HG02798 (cell line): ENCODE measurements around the gene SIT1.

Experiments
- ATAC-seq: cut with Tn5 transposase; IDR thresholded peaks from one replicate; pipeline ENCODE4 v1.9.1; 2021; ENCODE audit warnings: mild to moderate bottlenecking; ENCODE audit not compliant: unreplicated experiment, poor library complexity

SIT1 gene

DNA sequence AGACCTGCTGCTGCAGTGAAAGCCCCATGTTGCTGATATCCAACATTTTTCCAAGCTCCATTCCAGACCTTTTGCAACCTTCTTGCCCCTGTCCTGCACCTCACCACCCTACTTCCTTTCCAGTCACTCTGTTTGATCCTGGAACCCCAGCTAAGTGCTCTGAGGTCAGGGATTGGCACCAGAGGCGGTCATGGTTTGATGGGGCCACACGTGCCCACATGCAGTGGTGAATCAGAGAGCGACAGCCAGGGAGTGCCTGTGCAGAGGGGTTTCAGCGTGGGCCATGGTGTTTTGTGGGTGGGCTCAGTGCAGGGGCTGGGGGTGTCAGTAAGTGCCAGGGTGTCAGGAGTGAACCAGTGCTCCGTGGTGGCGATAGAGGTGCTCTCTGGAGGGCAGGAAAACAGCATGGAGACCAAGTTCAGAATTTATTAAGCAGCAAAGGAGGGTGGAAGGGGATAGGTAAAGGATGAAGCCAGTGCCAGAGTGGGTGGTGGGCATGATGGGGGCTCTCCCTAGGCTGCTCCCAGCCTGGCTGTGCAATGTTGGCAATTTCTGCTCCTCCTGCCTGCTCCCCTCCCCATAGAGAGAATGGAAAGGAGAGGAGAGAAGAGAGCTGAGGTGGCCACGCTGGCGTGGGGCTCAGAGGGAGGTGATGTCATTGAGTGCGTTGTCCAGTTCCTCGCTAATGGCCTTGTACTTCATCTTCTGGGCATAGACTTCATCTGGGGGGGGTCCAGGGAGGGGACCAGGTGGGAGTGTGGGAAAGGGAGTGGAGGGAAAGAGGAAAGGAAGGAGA is 32.0 kb upstream of the SIT1 start:
- ATAC-seq: no peak

DNA sequence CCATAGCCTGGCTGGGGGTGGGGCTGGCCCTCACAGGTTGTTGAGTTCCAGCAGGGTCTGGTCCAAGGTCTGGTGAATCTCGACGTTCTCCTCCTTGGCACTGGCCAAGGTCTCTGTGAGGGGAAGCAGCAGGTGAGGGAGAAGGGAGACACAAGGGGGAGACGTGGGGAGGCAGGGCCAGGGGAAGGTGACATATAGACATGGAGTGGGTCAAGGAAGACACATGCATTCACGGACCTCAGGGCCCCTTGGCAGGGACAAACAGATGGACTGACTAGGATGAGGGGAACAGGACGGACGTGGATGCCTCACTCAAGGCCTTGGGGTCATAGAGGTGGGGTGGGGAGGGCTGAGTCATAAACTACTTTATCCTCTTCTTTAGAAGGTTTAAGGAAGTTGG is 31.3 kb upstream of the SIT1 start:
- no peak for ATAC-seq

DNA sequence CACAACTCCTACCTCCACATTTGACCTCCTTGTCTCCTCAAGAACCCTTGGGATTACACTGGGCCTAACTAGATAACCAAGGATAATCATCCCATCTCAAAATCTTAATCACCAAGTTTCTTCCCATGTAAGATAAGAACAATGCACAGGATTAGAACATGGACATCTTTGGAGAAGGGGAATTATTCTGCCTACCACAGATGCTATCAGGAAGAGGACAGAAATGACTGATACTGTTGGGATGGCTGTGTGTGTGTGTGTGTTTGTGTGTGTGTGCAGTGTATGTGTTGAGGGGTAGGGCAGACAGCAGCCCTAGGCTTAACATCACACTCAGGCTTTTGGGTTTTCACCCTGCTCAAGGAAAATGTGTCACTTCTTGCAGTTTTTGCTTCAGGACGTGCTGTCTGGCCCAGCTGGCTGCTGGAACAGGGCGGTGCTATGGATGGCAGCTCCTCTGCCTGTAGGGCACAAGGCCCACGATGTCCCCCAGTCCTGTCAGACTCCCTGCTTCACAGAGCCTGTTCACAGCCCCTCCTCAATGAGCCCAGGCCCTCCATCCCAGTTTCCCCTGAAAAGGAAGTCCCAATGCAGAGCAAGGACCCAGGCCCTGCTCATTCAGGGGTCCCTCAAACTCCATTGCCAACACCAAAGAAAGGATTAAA is 30.7 kb upstream of the SIT1 start:
- ATAC-seq: no peak

DNA sequence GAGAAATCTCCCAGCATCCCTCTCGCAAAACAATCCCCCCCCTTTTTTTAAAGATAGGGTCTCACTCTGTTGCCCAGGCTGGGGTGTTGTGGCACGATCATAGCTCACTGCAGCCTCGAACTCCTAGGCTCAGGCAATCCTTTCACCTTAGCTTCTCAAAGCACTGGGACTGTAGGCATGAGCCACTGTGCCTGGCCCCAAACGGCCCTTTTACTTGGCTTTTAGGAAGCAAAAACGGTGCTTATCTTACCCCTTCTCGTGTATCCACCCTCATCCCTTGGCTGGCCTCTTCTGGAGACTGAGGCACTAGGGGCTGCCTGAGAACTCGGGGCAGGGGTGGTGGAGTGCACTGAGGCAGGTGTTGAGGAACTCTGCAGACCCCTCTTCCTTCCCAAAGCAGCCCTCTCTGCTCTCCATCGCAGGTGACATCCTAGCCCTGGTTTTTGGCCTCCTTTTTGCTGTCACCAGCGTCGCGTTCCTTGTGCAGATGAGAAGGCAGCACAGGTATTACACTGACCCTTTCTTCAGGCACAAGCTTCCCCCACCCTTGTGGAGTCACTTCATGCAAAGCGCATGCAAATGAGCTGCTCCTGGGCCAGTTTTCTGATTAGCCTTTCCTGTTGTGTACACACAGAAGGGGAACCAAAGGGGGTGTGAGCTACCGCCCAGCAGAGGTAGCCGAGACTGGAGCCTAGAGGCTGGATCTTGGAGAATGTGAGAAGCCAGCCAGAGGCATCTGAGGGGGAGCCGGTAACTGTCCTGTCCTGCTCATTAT is 29.8 kb upstream of the SIT1 start:
- ATAC-seq: peak; percentile 72

DNA sequence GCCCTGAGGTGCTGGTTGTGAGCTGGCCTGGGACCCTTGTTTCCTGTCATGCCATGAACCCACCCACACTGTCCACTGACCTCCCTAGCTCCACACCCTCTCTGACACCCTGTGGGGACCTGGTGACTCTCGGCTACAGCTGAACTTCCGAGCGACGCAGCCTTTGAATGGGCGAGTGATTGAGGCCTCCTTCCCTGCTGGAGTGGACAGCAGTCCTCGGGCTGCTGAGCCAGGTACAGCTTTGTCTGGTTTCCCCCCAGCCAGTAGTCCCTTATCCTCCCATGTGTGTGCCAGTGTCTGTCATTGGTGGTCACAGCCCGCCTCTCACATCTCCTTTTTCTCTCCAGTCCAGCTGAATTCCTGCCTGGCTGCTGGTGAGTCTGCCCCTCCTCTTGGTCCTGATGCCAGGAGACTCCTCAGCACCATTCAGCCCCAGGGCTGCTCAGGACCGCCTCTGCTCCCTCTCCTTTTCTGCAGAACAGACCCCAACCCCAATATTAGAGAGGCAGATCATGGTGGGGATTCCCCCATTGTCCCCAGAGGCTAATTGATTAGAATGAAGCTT is 29.1 kb upstream of the SIT1 start:
- ATAC-seq: no peak

DNA sequence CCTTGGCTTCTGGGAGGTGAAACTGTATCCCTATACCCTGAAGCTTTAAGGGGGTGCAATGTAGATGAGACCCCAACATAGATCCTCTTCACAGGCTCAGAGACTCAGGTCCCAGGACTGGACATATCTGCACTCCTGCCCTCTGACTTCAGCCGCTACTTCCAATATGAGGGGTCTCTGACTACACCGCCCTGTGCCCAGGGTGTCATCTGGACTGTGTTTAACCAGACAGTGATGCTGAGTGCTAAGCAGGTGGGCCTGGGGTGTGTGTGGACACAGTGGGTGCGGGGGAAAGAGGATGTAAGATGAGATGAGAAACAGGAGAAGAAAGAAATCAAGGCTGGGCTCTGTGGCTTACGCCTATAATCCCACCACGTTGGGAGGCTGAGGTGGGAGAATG is 28.4 kb upstream of the SIT1 start:
- ATAC-seq: no peak

DNA sequence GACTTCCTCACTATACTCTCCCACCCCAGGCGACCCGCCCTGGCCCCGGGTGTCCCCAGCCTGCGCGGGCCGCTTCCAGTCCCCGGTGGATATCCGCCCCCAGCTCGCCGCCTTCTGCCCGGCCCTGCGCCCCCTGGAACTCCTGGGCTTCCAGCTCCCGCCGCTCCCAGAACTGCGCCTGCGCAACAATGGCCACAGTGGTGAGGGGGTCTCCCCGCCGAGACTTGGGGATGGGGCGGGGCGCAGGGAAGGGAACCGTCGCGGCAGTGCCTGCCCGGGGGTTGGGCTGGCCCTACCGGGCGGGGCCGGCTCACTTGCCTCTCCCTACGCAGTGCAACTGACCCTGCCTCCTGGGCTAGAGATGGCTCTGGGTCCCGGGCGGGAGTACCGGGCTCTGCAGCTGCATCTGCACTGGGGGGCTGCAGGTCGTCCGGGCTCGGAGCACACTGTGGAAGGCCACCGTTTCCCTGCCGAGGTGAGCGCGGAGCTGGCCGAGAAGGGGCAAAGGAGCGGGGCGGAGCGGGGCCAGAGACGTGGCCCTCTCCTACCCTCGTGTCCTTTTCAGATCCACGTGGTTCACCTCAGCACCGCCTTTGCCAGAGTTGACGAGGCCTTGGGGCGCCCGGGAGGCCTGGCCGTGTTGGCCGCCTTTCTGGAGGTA is 25.1 kb upstream of the SIT1 start:
- ATAC-seq: no peak

DNA sequence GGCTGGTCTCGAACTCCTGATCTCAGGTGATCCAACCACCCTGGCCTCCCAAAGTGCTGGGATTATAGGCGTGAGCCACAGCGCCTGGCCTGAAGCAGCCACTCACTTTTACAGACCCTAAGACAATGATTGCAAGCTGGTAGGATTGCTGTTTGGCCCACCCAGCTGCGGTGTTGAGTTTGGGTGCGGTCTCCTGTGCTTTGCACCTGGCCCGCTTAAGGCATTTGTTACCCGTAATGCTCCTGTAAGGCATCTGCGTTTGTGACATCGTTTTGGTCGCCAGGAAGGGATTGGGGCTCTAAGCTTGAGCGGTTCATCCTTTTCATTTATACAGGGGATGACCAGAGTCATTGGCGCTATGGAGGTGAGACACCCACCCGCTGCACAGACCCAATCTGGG is 24.5 kb upstream of the SIT1 start:
- ATAC-seq: no peak

DNA sequence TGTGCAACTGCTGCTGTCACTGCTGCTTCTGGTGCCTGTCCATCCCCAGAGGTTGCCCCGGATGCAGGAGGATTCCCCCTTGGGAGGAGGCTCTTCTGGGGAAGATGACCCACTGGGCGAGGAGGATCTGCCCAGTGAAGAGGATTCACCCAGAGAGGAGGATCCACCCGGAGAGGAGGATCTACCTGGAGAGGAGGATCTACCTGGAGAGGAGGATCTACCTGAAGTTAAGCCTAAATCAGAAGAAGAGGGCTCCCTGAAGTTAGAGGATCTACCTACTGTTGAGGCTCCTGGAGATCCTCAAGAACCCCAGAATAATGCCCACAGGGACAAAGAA is 23.3 kb upstream of the SIT1 start:
- ATAC-seq: no peak

DNA sequence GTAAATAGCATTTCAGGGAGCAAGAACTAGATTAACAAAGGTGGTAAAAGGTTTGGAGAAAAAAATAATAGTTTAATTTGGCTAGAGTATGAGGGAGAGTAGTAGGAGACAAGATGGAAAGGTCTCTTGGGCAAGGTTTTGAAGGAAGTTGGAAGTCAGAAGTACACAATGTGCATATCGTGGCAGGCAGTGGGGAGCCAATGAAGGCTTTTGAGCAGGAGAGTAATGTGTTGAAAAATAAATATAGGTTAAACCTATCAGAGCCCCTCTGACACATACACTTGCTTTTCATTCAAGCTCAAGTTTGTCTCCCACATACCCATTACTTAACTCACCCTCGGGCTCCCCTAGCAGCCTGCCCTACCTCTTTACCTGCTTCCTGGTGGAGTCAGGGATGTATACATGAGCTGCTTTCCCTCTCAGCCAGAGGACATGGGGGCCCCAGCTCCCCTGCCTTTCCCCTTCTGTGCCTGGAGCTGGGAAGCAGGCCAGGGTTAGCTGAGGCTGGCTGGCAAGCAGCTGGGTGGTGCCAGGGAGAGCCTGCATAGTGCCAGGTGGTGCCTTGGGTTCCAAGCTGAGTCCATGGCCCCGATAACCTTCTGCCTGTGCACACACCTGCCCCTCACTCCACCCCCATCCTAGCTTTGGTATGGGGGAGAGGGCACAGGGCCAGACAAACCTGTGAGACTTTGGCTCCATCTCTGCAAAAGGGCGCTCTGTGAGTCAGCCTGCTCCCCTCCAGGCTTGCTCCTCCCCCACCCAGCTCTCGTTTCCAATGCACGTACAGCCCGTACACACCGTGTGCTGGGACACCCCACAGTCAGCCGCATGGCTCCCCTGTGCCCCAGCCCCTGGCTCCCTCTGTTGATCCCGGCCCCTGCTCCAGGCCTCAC is 22.6 kb upstream of the SIT1 start, which contains the start of gene CA9:
CA9 (plus strand) TSS at position 797 of the 893 bp plus-strand sequence; CDS start at position 829, 32 bp downstream.
- ATAC-seq: no peak

DNA sequence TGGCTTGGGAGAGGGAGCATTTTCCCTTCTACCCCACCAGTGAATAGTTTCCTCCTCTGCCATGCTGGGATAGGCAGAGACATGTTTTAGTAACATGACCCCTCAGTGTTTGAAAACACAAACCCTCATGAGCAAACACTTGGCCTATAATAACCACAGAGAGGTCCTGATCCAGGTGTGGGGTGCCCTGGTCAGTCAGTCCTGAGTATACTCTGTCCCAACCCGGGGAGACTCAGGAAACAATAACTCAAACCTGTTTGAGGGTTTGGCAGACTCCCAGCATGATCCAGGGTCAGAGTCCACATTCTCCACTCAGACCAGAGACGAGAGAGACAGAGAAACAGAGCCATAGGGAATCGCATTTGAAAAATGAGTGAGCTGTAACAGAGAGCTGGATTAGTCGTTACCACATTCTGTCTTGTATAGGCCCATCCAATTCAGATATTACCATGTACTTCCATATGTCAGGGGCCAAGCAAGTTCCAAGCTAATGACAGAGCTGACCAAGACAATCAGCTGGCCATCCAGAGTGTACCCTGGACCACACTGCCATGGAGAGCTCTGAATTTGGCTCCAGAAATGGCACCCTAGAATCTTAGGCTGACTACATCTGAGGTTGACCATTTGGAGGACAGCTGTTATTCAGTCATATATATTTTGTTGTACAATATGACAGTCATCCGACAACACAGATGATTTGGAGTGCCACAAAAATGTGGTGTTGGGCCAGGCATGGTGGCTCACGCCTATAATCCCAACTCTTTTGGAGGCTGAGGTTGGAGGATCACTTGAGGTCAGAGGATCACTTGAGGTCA is 18.8 kb upstream of the SIT1 start:
- ATAC-seq: no peak

DNA sequence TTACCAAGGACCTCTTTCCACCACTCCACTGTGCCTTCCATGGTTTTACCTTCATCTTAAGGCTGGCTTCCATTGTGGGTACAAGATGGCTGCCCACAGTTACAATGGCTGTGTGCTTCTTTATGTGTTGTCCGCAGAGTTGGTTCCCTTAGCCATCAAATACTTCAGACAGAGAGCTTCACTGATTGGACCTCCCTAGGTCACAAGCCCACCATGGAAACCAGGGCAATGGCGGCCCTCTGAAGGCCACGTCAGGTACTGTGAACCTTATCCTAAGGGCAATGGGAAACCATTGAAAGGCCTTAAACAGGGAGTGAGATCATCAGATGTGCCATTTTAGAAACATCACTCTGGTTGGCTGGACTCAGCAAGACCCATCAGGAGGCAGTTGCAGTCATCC is 17.2 kb upstream of the SIT1 start:
- ATAC-seq: no peak

DNA sequence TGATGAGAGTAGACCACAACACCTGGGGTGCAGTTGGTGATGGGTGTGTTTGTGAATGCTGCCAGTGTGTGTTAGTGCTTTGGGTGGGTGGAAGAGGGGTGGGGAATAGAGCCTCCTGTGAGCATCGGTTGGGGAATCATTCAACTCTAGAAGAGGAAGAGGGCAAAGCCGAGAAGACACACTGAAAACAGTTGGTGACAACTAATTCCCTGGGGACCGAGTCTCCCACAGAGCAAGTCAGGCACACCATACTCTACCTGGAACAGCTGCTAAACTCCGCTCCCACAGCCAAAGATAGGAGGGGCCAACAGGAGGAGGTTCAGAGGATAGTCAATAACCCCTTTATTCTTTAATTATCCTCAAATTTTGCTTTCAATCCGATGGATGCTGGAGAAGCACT is 15.8 kb upstream of the SIT1 start:
- no peak for ATAC-seq

DNA sequence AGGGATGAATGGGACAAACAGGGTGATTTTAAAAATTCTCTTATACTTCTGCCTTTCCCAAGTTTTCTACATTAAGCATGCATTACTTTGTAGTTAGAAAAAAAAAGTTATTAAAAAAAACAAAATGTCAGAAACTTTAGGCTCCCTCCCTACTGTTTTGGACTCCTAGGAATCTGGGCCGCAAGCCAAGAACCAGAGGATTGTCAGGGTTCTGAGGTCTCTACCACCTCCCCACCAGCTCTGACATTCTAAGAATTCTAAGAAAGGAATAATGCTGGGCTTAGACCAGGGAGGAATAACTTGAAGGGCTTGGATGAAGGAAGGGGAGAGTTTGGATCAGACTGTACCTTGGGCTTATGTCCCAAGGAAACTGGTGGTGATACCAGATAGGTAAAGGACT is 15.3 kb upstream of the SIT1 start:
- no peak for ATAC-seq

DNA sequence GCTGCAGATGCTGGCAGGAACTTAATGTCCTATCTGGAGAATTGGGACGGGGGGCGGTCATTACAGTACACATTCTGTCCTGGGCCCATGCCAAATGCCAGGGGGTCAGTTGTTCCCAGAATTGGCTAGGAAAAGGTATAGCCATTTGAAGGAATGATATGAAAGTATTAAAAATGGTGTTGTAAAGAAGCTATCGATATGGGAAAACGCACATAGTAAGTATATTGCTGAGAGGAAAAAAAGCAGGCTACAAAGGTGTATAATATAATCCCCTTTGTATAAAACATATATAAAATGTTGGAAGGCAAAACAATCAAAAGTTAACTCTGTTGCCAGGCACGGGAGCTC is 14.7 kb upstream of the SIT1 start:
- no peak for ATAC-seq

DNA sequence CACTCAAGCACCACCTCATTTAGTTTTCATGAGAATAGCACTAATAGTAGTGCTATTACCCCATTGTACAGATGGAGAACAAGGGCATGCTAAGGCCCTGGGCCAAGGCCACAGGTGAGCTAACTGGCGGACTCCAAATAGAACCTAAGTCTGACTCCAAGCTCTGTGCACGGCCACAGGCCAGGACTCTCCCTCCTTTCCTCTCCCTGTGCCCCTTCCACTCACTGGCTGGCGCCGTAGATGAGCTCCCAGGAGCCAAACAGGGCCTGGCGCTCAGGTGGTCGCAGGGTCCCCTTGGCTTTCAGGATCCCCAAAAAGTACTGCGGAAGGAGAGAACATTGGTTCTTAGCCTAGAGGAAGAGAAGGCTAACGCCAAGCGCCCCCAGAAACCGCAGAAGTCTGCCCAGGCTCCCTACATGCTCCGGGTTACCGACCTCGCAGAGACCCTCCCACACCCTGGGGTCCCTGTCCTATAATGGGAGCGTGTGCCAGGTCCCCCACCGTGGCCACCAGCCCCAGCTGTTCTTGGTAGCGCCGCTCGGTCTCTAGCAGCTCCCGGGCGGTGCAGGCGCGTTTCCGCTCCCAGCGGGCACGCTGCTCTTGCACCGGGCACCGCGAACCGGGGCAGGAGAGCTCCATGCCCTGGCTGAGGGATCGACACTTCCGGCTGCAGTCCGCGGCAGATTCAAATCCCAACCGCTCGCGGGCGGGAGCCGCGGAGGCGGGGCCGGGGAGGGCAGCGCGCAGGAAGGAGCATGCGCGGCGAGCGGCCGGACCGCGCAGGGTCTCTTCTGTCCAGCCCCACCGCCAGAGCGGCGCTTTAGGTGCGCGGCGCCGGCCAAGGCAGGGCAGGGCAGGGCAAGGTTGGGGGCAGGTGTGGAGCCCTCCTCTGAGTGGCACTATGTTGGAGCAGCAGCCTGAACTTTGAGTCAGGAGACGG is 14.1 kb upstream of the SIT1 start, which contains the start of gene ARHGEF39:
ARHGEF39 (minus strand) TSS at position 665 of the 940 bp plus-strand sequence; CDS start at position 639, 26 bp downstream.
- ATAC-seq: peak; percentile 79

DNA sequence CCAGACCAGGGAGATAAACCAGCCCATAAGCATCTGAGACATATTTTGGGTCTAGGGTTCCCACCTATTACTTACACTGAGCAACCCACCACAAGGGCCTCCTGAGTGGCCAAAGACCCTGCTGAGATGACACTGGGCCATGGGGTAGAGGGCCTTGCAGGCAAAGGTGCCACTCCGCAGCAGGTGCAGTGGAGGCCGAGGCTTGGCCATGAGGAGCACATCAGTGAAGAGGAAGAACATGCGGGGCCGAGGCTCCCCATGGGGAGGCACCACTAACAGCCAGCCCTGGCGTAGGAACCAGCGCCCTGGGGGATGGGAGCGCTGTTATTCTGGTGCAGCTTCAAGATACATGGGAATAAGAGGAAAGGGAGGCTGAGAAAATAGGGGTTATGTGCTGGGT is 11.7 kb upstream of the SIT1 start:
- ATAC-seq: no peak
